Smooth muscle cell (in vitro differentiated cells): ENCODE results near the gene DENND1C. TPM values are rescaled to one million over a fixed set of nuclear protein-coding genes. Genes with fewer than 3 reads are reported as not detected.

Experiments used
- DNase-seq: peaks from one replicate; lab custom pipeline; 2025; ENCODE audit not compliant: unreplicated experiment; lab: John Stamatoyannopoulos, UW
- H2AFZ ChIP-seq: fragments of 200-600 bp; sonication (generic); 2 replicates; pipeline ENCODE4 v1.6.0; 2016; ENCODE audit warnings: antibody characterized with exemption, low read depth, mild to moderate bottlenecking
- H3F3A ChIP-seq: fragments of 200-600 bp; sonication (generic); 2 replicates; pipeline ENCODE4 v1.6.0; 2017; ENCODE audit warnings: antibody characterized with exemption, low read depth
- H3K27ac ChIP-seq: fragments of 200-600 bp; sonication (generic); 2 replicates; pipeline ENCODE4 v1.5.1; 2016; ENCODE audit warnings: low read depth, mild to moderate bottlenecking
- H3K27me3 ChIP-seq: fragments of 200-600 bp; sonication (generic); 2 replicates; pipeline ENCODE4 v1.6.1; 2016; ENCODE audit warnings: low read depth, mild to moderate bottlenecking
- H3K36me3 ChIP-seq: fragments of 200-600 bp; sonication (generic); 2 replicates; pipeline ENCODE4 v1.5.1; 2016; ENCODE audit warnings: low read depth
- H3K4me1 ChIP-seq: fragments of 200-600 bp; sonication (generic); 2 replicates; pipeline ENCODE4 v1.5.1; 2016; ENCODE audit warnings: low read depth
- H3K4me2 ChIP-seq: fragments of 200-600 bp; sonication (generic); 2 replicates; pipeline ENCODE4 v1.6.0; 2016; ENCODE audit warnings: mild to moderate bottlenecking
- H3K4me3 ChIP-seq: fragments of 200-600 bp; sonication (generic); 2 replicates; pipeline ENCODE4 v1.5.1; 2016; ENCODE audit warnings: mild to moderate bottlenecking
- H3K79me2 ChIP-seq: fragments of 200-600 bp; sonication (generic); 2 replicates; pipeline ENCODE4 v1.6.0; 2016; ENCODE audit warnings: low read depth, mild to moderate bottlenecking
- H3K9ac ChIP-seq: fragments of 200-600 bp; sonication (generic); 2 replicates; pipeline ENCODE4 v1.6.0; 2016; ENCODE audit warnings: low read depth
- H3K9me3 ChIP-seq: fragments of 200-600 bp; sonication (generic); replicated peaks from 2 replicates; pipeline ENCODE4 v1.5.1; 2016; ENCODE audit warnings: low read depth
- H4K20me1 ChIP-seq: fragments of 200-600 bp; sonication (generic); 2 replicates; pipeline ENCODE4 v1.6.0; 2016; ENCODE audit warnings: low read depth
- WGBS: methylation state at CpG from one replicate; pipeline ENCODE4 v1.1.7; 2016; ENCODE audit warnings: low lambda C conversion rate; 5-methylcytosine and 5-hydroxymethylcytosine counted together
- polyA plus RNA-seq: library from polyadenylated mRNA; unstranded; fragments of >200 nt; fragmentation: Nextera tagmentation; extraction: Ambion mirVana; gene quantifications from 2 replicates; pipeline ENCODE4 v1.2.1, GENCODE V29; 2016
- total RNA-seq: library from RNA; depleted of rRNA; stranded (reverse); fragments of >200 nt; gene quantifications from 2 replicates; pipeline ENCODE4 v1.2.3, GENCODE V29; 2014
- TF ChIP-seq, protein P1 (sequence below): fragments of 200-600 bp; sonication (generic); IDR thresholded peaks from 2 replicates; pipeline ENCODE4 v1.5.1; 2017; ENCODE audit warnings: borderline replicate concordance, mild to moderate bottlenecking, antibody characterized with exemption; ENCODE audit not compliant: insufficient read depth, poor library complexity, severe bottlenecking

Gene DENND1C
- total and polyA plus RNA-seq, 2 experiments from 2014 or later: 0.67 TPM; not detected in 1

DNA sequence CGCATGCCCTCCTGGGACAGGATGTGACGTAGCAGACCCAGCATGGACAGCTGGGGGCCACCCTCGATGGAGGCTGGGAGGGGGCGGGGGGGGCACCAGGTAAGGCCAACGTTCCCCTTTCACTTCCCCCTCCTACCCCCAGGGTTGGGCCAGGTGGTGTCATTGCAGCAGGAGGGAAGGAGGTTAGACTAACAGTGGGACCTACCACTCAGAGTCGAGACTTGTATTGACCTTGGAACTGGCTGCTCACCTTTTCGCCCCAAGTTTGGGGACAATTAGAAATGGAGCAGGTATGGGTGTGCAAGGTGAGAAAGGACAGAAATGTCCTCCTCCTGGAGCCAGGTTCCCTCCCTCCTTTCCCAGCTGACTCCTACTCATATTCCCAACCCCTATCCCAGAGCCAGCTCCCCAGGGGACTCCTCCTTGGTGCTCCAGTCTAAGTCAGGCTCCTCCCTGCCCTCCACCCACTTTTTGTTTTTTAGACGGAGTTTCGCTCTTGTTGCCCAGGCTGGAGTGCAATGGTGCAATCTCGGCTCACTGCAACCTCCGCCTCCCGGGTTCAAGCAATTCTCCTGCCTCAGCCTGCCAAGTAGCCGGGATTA is 39.4 kb downstream of the DENND1C start:
- Histone ChIP-seq H3K4me2 (no peak overlapping the region), H2AFZ (no peak overlapping the region), H3F3A (no peaks in the 10 kb centered on the region), H3K4me1 (no peaks in the 10 kb centered on the region), H3K9me3 (no peaks in the 10 kb centered on the region), H3K27ac (no peak overlapping the region), H3K36me3 (peaks cover 7% of the 10 kb centered on the region), H4K20me1 (no peaks in the 10 kb centered on the region), H3K79me2 (no peaks in the 10 kb centered on the region), H3K9ac (no peak overlapping the region), H3K4me3 (no peak overlapping the region), H3K27me3 (no peaks in the 10 kb centered on the region)
- no peak for DNase-seq
- 92% methylated on average over 11 of the region's 13 CpGs for WGBS
- TF ChIP-seq, protein P1, sequence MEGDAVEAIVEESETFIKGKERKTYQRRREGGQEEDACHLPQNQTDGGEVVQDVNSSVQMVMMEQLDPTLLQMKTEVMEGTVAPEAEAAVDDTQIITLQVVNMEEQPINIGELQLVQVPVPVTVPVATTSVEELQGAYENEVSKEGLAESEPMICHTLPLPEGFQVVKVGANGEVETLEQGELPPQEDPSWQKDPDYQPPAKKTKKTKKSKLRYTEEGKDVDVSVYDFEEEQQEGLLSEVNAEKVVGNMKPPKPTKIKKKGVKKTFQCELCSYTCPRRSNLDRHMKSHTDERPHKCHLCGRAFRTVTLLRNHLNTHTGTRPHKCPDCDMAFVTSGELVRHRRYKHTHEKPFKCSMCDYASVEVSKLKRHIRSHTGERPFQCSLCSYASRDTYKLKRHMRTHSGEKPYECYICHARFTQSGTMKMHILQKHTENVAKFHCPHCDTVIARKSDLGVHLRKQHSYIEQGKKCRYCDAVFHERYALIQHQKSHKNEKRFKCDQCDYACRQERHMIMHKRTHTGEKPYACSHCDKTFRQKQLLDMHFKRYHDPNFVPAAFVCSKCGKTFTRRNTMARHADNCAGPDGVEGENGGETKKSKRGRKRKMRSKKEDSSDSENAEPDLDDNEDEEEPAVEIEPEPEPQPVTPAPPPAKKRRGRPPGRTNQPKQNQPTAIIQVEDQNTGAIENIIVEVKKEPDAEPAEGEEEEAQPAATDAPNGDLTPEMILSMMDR: no peak

DNA sequence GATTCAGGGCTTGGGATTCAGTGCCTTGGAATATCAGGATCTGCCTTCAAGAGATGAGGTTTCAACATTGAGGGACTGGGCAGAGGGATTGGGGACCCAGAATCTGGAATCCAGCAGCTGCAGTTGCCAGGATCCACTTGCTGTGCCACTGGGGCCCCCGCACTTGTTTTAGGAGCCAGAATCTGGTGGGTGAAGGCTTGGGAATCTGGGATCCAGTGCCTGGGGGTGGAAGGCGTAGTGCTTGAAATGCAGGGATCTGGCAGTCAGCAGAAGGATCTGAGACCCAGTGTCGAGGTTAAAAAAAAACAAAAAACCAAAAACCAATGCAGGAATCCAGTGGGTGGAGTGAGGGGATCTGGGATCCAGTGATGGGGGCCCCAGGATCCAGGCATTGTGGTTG is 40.7 kb downstream of the DENND1C start:
- H3K4me3 ChIP-seq: no peak overlapping the region
- no peaks in the 10 kb centered on the region for H3F3A ChIP-seq
- no peaks in the 10 kb centered on the region for H4K20me1 ChIP-seq
- DNase-seq: no peak
- H2AFZ ChIP-seq: no peak overlapping the region
- H3K27me3 ChIP-seq: no peaks in the 10 kb centered on the region
- no peak overlapping the region for H3K27ac ChIP-seq
- no peaks in the 10 kb centered on the region for H3K36me3 ChIP-seq
- no peaks in the 10 kb centered on the region for H3K9me3 ChIP-seq
- WGBS: 90% methylated on average over 3 of the region's 3 CpGs
- no peak overlapping the region for H3K9ac ChIP-seq
- H3K79me2 ChIP-seq: no peaks in the 10 kb centered on the region
- TF ChIP-seq, protein P1: no peak
- no peaks in the 10 kb centered on the region for H3K4me1 ChIP-seq
- no peak overlapping the region for H3K4me2 ChIP-seq

DNA sequence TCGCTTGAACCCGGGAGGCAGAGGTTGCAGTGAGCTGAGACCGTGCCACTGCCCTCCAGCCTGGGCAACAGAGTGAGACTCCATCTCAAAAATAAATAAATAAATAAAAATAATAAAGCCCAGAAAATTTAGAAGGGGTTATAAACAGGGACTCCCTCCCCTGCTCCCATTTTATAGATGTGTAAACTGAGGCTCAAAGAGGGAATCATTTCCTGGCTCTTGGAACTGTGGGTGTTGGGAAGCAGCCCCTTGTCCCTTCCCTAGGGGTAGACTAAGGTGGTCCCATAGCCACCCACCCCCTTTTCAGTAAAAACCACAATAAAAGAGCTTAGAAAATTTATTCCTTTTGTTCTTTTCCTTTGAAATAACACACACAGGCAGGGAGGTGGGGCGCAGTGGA is 41.8 kb downstream of the DENND1C start:
- no peaks in the 10 kb centered on the region for H3F3A ChIP-seq
- H3K79me2 ChIP-seq: no peaks in the 10 kb centered on the region

More for the DNA sequence above, 41.8 kb downstream of the DENND1C start:
- no peaks in the 10 kb centered on the region for H4K20me1 ChIP-seq
- H2AFZ ChIP-seq: no peak overlapping the region
- H3K4me3 ChIP-seq: no peak overlapping the region
- TF ChIP-seq, protein P1: no peak
- no peak overlapping the region for H3K4me2 ChIP-seq
- H3K36me3 ChIP-seq: no peaks in the 10 kb centered on the region
- no peaks in the 10 kb centered on the region for H3K4me1 ChIP-seq
- no peaks in the 10 kb centered on the region for H3K9me3 ChIP-seq
- no peaks in the 10 kb centered on the region for H3K27me3 ChIP-seq
- no peak overlapping the region for H3K9ac ChIP-seq
- no peak for DNase-seq
- 88% methylated on average over 4 of the region's 4 CpGs for WGBS
- H3K27ac ChIP-seq: no peak overlapping the region
